Peyer's patch (tissue), 4 donors: ENCODE data around the gene NDUFA13.

Experiments
- POLR2A ChIP-seq, 2 donors: fragments of 450-650 bp; IDR thresholded peaks; one replicate each; pipeline ENCODE4 v1.5.1; 2017; ENCODE audit warnings: antibody characterized with exemption in 2 of 2, mild to moderate bottlenecking in 2 of 2, moderate library complexity in 2 of 2
- TF ChIP-seq, protein P1 (sequence below), 6 experiments: fragments of 450-650 bp in 4 of 6; fragments of 200-600 bp in 2 of 6; sonication (generic) in 1 of 6; IDR thresholded peaks; one replicate each; pipeline ENCODE4 v1.5.1; 2017 to 2019; ENCODE audit warnings: antibody characterized with exemption in 6 of 6, mild to moderate bottlenecking in 3 of 6, moderate library complexity in 1 of 6

- TF ChIP-seq, protein P1, sequence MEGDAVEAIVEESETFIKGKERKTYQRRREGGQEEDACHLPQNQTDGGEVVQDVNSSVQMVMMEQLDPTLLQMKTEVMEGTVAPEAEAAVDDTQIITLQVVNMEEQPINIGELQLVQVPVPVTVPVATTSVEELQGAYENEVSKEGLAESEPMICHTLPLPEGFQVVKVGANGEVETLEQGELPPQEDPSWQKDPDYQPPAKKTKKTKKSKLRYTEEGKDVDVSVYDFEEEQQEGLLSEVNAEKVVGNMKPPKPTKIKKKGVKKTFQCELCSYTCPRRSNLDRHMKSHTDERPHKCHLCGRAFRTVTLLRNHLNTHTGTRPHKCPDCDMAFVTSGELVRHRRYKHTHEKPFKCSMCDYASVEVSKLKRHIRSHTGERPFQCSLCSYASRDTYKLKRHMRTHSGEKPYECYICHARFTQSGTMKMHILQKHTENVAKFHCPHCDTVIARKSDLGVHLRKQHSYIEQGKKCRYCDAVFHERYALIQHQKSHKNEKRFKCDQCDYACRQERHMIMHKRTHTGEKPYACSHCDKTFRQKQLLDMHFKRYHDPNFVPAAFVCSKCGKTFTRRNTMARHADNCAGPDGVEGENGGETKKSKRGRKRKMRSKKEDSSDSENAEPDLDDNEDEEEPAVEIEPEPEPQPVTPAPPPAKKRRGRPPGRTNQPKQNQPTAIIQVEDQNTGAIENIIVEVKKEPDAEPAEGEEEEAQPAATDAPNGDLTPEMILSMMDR (IDR thresholded peaks at IDR 0.05), result no peak
- no peak for TF ChIP-seq POLR2A (IDR thresholded peaks at IDR 0.05)
Observed at GRCh38 chr19:19499272-19499995, 16.6 kb upstream of the NDUFA13 start.
